ENCODE data around the gene H19.

H19 gene

GRCh38 chr11:1982873-1983600 is 14.6 kb downstream of the H19 start:
- ATAC-seq (ENCODE audit: insufficient read depth, low read depth): no peak

DNA sequence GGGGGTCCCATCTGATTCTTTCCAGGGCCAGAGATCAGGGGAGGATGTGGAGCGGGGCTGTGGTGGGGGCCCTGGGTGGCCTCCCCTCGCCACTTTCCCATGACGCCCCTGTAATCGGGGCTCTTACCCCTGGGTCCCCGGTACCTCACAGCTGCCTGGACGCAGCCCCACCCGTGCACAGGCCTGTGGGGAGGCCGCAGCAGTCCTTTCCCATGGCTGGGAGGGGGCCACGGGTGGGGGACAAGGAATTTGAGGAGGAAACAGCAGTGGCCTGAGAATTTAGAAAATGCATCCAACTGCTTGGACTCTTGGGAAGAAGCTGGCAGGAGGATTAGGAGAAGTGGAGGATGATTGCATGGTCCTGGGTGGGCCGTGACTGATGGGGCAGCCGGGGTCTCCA is 18.0 kb downstream of the H19 start:
- Histone ChIP-seq H3K27ac (ENCODE audit: low read length) (no peak overlapping the region), H3K4me3 (ENCODE audit: low read depth in 1 of 2, low read length in 2 of 2) (no peak overlapping the region), H3K4me2 (ENCODE audit: insufficient read depth, low read length) (no peak overlapping the region), H4K20me1 (ENCODE audit: insufficient read depth, low read length) (no peaks in the 10 kb centered on the region), H3K79me2 (ENCODE audit: insufficient read depth, low read length) (no peaks in the 10 kb centered on the region), H3K9me3 (ENCODE audit: insufficient read depth, low read length, severe bottlenecking) (no peaks in the 10 kb centered on the region), H2AFZ (ENCODE audit: low read depth, low read length) (no peak overlapping the region), H3K4me1 (ENCODE audit: insufficient read depth, low read length) (no peaks in the 10 kb centered on the region), H3K9ac (ENCODE audit: low read depth, low read length) (no peak overlapping the region), H3K36me3 (ENCODE audit: insufficient read depth, low read length) (no peaks in the 10 kb centered on the region), H3K27me3 (ENCODE audit: insufficient read depth, low read length, poor library complexity) (no peaks in the 10 kb centered on the region)
- TF ChIP-seq CTCF (IDR thresholded peaks at IDR 0.05; ENCODE audit: borderline replicate concordance, extremely low read depth, low read length, poor library complexity, severe bottlenecking) (no peak), EZH2 (IDR thresholded peaks at IDR 0.05; ENCODE audit: borderline replicate concordance, low read depth, low read length, severe bottlenecking) (no peak)
- ATAC-seq (ENCODE audit: insufficient read depth, low read depth) (no peak), DNase-seq (no peak)

More at GRCh38 chr11:1982873-1983600, 14.6 kb downstream of the H19 start:
- Histone ChIP-seq H3K36me3 (ENCODE audit: insufficient read depth, low read length) (no peaks in the 10 kb centered on the region), H3K79me2 (ENCODE audit: insufficient read depth, low read length) (no peaks in the 10 kb centered on the region), H3K4me1 (ENCODE audit: insufficient read depth, low read length) (no peaks in the 10 kb centered on the region), H4K20me1 (ENCODE audit: insufficient read depth, low read length) (no peaks in the 10 kb centered on the region), H3K27ac (ENCODE audit: low read length) (no peak overlapping the region), H3K9me3 (ENCODE audit: insufficient read depth, low read length, severe bottlenecking) (no peaks in the 10 kb centered on the region), H2AFZ (ENCODE audit: low read depth, low read length) (no peak overlapping the region), H3K4me3 (ENCODE audit: low read depth in 1 of 2, low read length in 2 of 2) (no peak overlapping the region), H3K27me3 (ENCODE audit: insufficient read depth, low read length, poor library complexity) (no peaks in the 10 kb centered on the region), H3K4me2 (ENCODE audit: insufficient read depth, low read length) (no peak overlapping the region), H3K9ac (ENCODE audit: low read depth, low read length) (no peak overlapping the region)
- no peak for DNase-seq
- TF ChIP-seq CTCF (IDR thresholded peaks at IDR 0.05; ENCODE audit: borderline replicate concordance, extremely low read depth, low read length, poor library complexity, severe bottlenecking) (no peak), EZH2 (IDR thresholded peaks at IDR 0.05; ENCODE audit: borderline replicate concordance, low read depth, low read length, severe bottlenecking) (no peak)

GRCh38 chr11:1978720-1979473 is 18.7 kb downstream of the H19 start:
- H3K4me3 ChIP-seq (ENCODE audit: low read depth in 1 of 2, low read length in 2 of 2): no peak overlapping the region
- H3K4me2 ChIP-seq (ENCODE audit: insufficient read depth, low read length): no peak overlapping the region
- H2AFZ ChIP-seq (ENCODE audit: low read depth, low read length): no peak overlapping the region
- TF ChIP-seq CTCF (IDR thresholded peaks at IDR 0.05; ENCODE audit: borderline replicate concordance, extremely low read depth, low read length, poor library complexity, severe bottlenecking) (no peak), EZH2 (IDR thresholded peaks at IDR 0.05; ENCODE audit: borderline replicate concordance, low read depth, low read length, severe bottlenecking) (no peak)
- no peaks in the 10 kb centered on the region for H4K20me1 ChIP-seq (ENCODE audit: insufficient read depth, low read length)
- no peak overlapping the region for H3K9ac ChIP-seq (ENCODE audit: low read depth, low read length)
- H3K9me3 ChIP-seq (ENCODE audit: insufficient read depth, low read length, severe bottlenecking): no peaks in the 10 kb centered on the region
- no peaks in the 10 kb centered on the region for H3K36me3 ChIP-seq (ENCODE audit: insufficient read depth, low read length)
- H3K27ac ChIP-seq (ENCODE audit: low read length): no peak overlapping the region
- no peaks in the 10 kb centered on the region for H3K4me1 ChIP-seq (ENCODE audit: insufficient read depth, low read length)
- H3K79me2 ChIP-seq (ENCODE audit: insufficient read depth, low read length): no peaks in the 10 kb centered on the region
- no peaks in the 10 kb centered on the region for H3K27me3 ChIP-seq (ENCODE audit: insufficient read depth, low read length, poor library complexity)
- DNase-seq: no peak
- no peak for ATAC-seq (ENCODE audit: insufficient read depth, low read depth)
